ENCODE data around the gene ITFG1.

The ITFG1 gene

DNA sequence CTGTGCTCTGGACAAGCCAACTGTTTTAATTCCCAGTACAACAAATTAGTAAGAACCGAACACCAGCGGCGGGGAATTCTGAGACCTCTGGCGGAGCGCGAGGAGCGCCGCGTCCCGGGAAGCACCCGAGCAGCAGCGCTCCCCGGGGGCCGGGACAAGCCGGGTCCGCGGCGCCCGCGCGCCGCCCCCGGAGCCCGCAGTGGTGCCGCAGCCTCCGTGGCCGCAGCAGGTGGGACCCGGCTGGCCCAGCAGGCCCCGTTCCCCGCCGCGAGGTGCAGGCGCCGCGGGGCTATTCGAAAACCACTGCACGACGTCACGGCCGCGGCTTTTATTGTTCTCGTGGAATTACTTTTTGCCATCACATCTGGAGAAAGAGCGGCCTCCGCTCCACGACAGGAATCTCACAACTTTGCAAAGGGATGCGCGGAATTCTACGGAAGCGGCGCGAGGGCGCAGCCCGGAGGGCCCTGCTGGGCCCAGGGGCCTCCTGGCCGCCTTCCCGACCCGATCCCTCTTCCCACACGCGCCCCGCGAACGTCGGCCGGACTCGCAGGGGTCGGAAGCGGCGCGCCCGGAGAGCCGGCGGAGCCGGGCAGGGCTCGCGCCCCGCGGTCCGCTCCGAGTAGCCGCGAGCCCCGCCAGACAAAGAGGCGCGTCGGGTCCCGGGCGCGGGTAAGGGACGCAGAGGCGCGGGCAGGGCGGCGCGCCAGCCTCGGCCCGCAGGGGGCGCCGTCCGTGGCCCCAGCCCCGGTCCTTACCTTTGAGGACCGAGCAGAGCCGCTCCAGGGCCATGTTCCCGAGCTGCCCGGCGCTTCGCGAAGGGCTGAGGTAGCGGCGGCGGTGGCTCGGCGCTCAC is 317.8 kb downstream of the ITFG1 start:
- no peak for TF ChIP-seq TOX (CRISPR knock-in tag; IDR thresholded peaks at IDR 0.05; ENCODE audit: borderline replicate concordance)
- TF ChIP-seq, protein P1, sequence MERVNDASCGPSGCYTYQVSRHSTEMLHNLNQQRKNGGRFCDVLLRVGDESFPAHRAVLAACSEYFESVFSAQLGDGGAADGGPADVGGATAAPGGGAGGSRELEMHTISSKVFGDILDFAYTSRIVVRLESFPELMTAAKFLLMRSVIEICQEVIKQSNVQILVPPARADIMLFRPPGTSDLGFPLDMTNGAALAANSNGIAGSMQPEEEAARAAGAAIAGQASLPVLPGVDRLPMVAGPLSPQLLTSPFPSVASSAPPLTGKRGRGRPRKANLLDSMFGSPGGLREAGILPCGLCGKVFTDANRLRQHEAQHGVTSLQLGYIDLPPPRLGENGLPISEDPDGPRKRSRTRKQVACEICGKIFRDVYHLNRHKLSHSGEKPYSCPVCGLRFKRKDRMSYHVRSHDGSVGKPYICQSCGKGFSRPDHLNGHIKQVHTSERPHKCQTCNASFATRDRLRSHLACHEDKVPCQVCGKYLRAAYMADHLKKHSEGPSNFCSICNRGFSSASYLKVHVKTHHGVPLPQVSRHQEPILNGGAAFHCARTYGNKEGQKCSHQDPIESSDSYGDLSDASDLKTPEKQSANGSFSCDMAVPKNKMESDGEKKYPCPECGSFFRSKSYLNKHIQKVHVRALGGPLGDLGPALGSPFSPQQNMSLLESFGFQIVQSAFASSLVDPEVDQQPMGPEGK (CRISPR knock-in tag; IDR thresholded peaks at IDR 0.05; ENCODE audit: borderline replicate concordance) = no peak
- peak; percentile 75 for ATAC-seq

DNA sequence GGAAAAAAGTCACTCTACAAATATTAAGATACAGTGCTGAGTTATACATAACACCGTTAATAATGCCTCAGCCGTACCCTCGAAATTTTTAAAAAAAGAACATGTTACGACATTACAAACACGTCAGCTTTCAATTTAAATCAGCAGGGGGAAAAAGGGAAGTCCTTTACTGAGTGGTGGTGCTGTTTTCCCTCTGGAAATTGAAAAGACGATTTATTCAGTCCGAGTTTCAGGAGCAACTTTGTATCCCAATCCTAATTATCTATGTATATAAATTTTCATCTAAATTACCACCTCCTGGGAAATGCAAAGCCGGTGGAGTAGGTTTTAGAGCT is 318.4 kb downstream of the ITFG1 start:
- TF ChIP-seq, protein P1 (CRISPR knock-in tag; IDR thresholded peaks at IDR 0.05; ENCODE audit: borderline replicate concordance) = no peak

DNA sequence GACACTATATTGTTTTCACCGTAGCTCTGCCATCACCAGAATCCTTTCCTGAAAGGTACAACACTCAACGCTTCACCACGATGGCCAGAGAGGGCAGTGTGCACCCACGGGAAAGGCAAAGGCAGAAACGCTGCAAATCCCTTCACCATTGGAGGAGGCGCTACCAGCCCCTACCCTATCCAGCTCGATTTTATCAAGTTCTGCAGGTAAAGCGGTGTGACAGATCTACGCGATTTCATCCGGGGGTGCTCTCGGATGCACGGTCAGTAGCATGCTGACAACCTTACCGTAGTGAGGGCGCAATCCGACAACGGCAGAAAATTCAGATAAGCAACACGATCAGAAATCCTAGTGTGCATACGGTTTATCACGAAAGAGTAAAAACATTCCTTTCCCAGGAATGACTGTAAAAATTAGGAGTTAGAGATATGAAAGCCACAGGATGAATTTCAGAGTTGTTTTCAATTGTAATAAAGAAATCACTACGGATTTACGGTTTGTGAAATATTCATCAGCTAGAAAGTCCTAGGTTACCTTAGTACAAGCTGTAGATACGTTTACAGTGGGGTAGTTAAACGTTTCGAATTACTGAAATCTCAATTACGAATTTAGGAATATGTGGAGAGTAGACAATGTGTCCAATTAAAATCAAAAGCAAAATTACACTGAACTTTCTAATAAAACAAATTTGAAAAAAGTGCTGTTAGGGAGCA is 318.9 kb downstream of the ITFG1 start:
- peak; percentile 86 for ATAC-seq
- TF ChIP-seq, protein P2, sequence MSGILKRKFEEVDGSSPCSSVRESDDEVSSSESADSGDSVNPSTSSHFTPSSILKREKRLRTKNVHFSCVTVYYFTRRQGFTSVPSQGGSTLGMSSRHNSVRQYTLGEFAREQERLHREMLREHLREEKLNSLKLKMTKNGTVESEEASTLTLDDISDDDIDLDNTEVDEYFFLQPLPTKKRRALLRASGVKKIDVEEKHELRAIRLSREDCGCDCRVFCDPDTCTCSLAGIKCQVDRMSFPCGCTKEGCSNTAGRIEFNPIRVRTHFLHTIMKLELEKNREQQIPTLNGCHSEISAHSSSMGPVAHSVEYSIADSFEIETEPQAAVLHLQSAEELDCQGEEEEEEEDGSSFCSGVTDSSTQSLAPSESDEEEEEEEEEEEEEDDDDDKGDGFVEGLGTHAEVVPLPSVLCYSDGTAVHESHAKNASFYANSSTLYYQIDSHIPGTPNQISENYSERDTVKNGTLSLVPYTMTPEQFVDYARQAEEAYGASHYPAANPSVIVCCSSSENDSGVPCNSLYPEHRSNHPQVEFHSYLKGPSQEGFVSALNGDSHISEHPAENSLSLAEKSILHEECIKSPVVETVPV (CRISPR knock-in tag; IDR thresholded peaks at IDR 0.05) = no peak
- TF ChIP-seq ZC3H10 (CRISPR knock-in tag; IDR thresholded peaks at IDR 0.05) (no peak), ZNF70 (CRISPR knock-in tag; IDR thresholded peaks at IDR 0.05) (no peak), ARNTL (CRISPR knock-in tag; IDR thresholded peaks at IDR 0.05; ENCODE audit: borderline replicate concordance, low read depth) (no peak), OSR1 (CRISPR knock-in tag; IDR thresholded peaks at IDR 0.05) (no peak), ISL1 (CRISPR knock-in tag; IDR thresholded peaks at IDR 0.05) (no peak), CSDC2 (CRISPR knock-in tag; IDR thresholded peaks at IDR 0.05) (no peak), ZNF565 (CRISPR knock-in tag; conservative IDR thresholded peaks at IDR 0.05; ENCODE audit: low read depth) (no peak), TOX (CRISPR knock-in tag; IDR thresholded peaks at IDR 0.05; ENCODE audit: borderline replicate concordance) (no peak), ESRRG (CRISPR knock-in tag; IDR thresholded peaks at IDR 0.05) (no peak), RARB (CRISPR knock-in tag; IDR thresholded peaks at IDR 0.05) (no peak), GLIS3 (CRISPR knock-in tag; IDR thresholded peaks at IDR 0.05) (no peak), ZNF8 (CRISPR knock-in tag; IDR thresholded peaks at IDR 0.05) (no peak), ZFP30 (CRISPR knock-in tag; IDR thresholded peaks at IDR 0.05) (no peak), SNAI2 (CRISPR knock-in tag; IDR thresholded peaks at IDR 0.05) (no peak), BACH2 (CRISPR knock-in tag; IDR thresholded peaks at IDR 0.05; ENCODE audit: borderline replicate concordance) (no peak), ZFP3 (CRISPR knock-in tag; IDR thresholded peaks at IDR 0.05) (no peak)
- TF ChIP-seq, protein P1 (CRISPR knock-in tag; IDR thresholded peaks at IDR 0.05; ENCODE audit: borderline replicate concordance) = no peak
- TF ChIP-seq, protein P3, sequence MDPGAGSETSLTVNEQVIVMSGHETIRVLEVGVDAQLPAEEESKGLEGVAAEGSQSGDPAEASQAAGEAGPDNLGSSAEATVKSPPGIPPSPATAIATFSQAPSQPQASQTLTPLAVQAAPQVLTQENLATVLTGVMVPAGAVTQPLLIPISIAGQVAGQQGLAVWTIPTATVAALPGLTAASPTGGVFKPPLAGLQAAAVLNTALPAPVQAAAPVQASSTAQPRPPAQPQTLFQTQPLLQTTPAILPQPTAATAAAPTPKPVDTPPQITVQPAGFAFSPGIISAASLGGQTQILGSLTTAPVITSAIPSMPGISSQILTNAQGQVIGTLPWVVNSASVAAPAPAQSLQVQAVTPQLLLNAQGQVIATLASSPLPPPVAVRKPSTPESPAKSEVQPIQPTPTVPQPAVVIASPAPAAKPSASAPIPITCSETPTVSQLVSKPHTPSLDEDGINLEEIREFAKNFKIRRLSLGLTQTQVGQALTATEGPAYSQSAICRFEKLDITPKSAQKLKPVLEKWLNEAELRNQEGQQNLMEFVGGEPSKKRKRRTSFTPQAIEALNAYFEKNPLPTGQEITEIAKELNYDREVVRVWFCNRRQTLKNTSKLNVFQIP (CRISPR knock-in tag; IDR thresholded peaks at IDR 0.05; ENCODE audit: borderline replicate concordance, low read depth) = no peak
- TF ChIP-seq, protein P4, sequence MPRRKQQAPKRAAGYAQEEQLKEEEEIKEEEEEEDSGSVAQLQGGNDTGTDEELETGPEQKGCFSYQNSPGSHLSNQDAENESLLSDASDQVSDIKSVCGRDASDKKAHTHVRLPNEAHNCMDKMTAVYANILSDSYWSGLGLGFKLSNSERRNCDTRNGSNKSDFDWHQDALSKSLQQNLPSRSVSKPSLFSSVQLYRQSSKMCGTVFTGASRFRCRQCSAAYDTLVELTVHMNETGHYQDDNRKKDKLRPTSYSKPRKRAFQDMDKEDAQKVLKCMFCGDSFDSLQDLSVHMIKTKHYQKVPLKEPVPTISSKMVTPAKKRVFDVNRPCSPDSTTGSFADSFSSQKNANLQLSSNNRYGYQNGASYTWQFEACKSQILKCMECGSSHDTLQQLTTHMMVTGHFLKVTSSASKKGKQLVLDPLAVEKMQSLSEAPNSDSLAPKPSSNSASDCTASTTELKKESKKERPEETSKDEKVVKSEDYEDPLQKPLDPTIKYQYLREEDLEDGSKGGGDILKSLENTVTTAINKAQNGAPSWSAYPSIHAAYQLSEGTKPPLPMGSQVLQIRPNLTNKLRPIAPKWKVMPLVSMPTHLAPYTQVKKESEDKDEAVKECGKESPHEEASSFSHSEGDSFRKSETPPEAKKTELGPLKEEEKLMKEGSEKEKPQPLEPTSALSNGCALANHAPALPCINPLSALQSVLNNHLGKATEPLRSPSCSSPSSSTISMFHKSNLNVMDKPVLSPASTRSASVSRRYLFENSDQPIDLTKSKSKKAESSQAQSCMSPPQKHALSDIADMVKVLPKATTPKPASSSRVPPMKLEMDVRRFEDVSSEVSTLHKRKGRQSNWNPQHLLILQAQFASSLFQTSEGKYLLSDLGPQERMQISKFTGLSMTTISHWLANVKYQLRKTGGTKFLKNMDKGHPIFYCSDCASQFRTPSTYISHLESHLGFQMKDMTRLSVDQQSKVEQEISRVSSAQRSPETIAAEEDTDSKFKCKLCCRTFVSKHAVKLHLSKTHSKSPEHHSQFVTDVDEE (CRISPR knock-in tag; IDR thresholded peaks at IDR 0.05) = no peak

More for the DNA sequence above, 318.4 kb downstream of the ITFG1 start:
- ATAC-seq = peak; percentile 1; the same call in 2 of the 3 replicates
